Endothelial cell of umbilical vein (primary cell): ENCODE data around the gene MVB12B. TPM values are rescaled to one million over a fixed set of nuclear protein-coding genes. Genes with fewer than 3 reads are reported as not detected.
"Not testable (repeated sequence)": the region's sequence is repeated elsewhere in the genome, so short reads cannot be mapped to it uniquely, and the experiment has no call there.

Experiments
- BruUV-seq: library from RNA; stranded (reverse); fragments of 400-500 nt; replicated peaks from 2 replicates; lab custom pipeline; 2021; lab: Mats Ljungman, UMichigan
- CTCF ChIA-PET: fragments of 300-600, 350-600 bp; sonication (Branson Sonifier 250); formaldehyde crosslinking; loops from one replicate; lab custom pipeline; 2021; ENCODE audit warnings: antibody characterized with exemption, inconsistent platforms; lab: Charles Lee
- POLR2A ChIA-PET: fragments of 300-600, 350-600 bp; sonication (Branson Sonifier 250); formaldehyde crosslinking; loops from one replicate; lab custom pipeline; 2021; ENCODE audit warnings: antibody characterized with exemption, inconsistent platforms; lab: Charles Lee
- DNase-seq: peaks from one replicate; pipeline ENCODE4 v3.0.0-alpha.2; 2011; ENCODE audit warnings: low read depth, low spot score
- FAIRE-seq: peaks from 2 replicates; lab custom pipeline; 2011; peaks lifted over from hg19 to GRCh38; lab: Jason Lieb, UNC
- H2AFZ ChIP-seq: 2 replicates; pipeline ENCODE4 v1.6.0; 2012; ENCODE audit warnings: low read depth, low read length, control low read depth, inconsistent platforms
- H3K27ac ChIP-seq: 2 replicates; pipeline ENCODE4 v1.5.1; 2011; ENCODE audit warnings: low read depth, mild to moderate bottlenecking, control low read depth, low read length, moderate library complexity; ENCODE audit not compliant: insufficient read depth
- H3K27me3 ChIP-seq, 2 experiments: 2 replicates each; pipeline versions ENCODE4 v1.6.0 to v1.6.1; 2011; ENCODE audit warnings: low read length in 2 of 2, mixed read lengths in 1 of 2; ENCODE audit not compliant: control insufficient read depth in 2 of 2, insufficient read depth in 2 of 2
- H3K36me3 ChIP-seq, 2 experiments: 2 replicates in 1 of 2; 3 replicates in 1 of 2; pipeline ENCODE4 v1.5.1; 2011; ENCODE audit warnings: low read length in 2 of 2, mild to moderate bottlenecking in 1 of 2, moderate library complexity in 1 of 2; ENCODE audit not compliant: control insufficient read depth in 2 of 2, insufficient read depth in 2 of 2; ENCODE audit errors: extremely low read depth in 1 of 2
- H3K4me1 ChIP-seq: 3 replicates; pipeline ENCODE4 v1.5.1; 2011; ENCODE audit warnings: mild to moderate bottlenecking, low read length; ENCODE audit not compliant: control insufficient read depth, insufficient read depth; ENCODE audit errors: extremely low read depth
- H3K4me2 ChIP-seq: 2 replicates; pipeline ENCODE4 v1.6.1; 2011; ENCODE audit warnings: low read length, control low read depth, mixed read lengths; ENCODE audit not compliant: insufficient read depth
- H3K4me3 ChIP-seq, 3 experiments: fragments of 200-600 bp in 1 of 3; sonication (generic), shearing (Covaris generic) in 1 of 3; replicated peaks in 1 of 3; 2 replicates each; pipeline ENCODE4 v1.5.1; 2011 to 2016; ENCODE audit warnings: control low read depth in 3 of 3, low read length in 3 of 3, mild to moderate bottlenecking in 2 of 3, inconsistent platforms in 1 of 3, low read depth in 1 of 3, moderate library complexity in 1 of 3; ENCODE audit not compliant: insufficient read depth in 1 of 3
- H3K79me2 ChIP-seq: 2 replicates; pipeline ENCODE4 v1.6.0; 2012; ENCODE audit warnings: low read length, inconsistent platforms; ENCODE audit not compliant: control insufficient read depth, insufficient read depth
- H3K9ac ChIP-seq: replicated peaks from 2 replicates; pipeline ENCODE3; 2011; ENCODE audit warnings: low read length, control low read depth; ENCODE audit not compliant: insufficient read depth; ENCODE audit errors: extremely low read depth
- H3K9me1 ChIP-seq: replicated peaks from 3 replicates; pipeline ENCODE4 v1.6.0; 2011; ENCODE audit warnings: mild to moderate bottlenecking, low read length; ENCODE audit not compliant: control insufficient read depth, insufficient read depth; ENCODE audit errors: extremely low read depth
- H3K9me3 ChIP-seq: replicated peaks from 2 replicates; pipeline ENCODE4 v1.5.1; 2012; ENCODE audit warnings: low read length, inconsistent platforms; ENCODE audit not compliant: control insufficient read depth, insufficient read depth
- H4K20me1 ChIP-seq: replicated peaks from 2 replicates; pipeline ENCODE3; 2011; ENCODE audit warnings: mild to moderate bottlenecking, low read length; ENCODE audit not compliant: control insufficient read depth, insufficient read depth; ENCODE audit errors: extremely low read depth
- EZH2 ChIP-seq: IDR thresholded peaks from 2 replicates; pipeline ENCODE4 v1.6.1; 2012; ENCODE audit warnings: borderline replicate concordance, low read depth, mild to moderate bottlenecking, moderate library complexity, low read length, inconsistent platforms; ENCODE audit not compliant: severe bottlenecking
- FOS ChIP-seq: IDR thresholded peaks from 2 replicates; pipeline ENCODE4 v1.6.1; 2011; ENCODE audit warnings: mild to moderate bottlenecking, low read length, moderate library complexity, borderline replicate concordance; ENCODE audit not compliant: insufficient read depth
- GATA2 ChIP-seq: IDR thresholded peaks from 2 replicates; pipeline ENCODE4 v1.7.0; 2011; ENCODE audit warnings: low read depth, mild to moderate bottlenecking, moderate library complexity, mixed read lengths, low read length; ENCODE audit not compliant: insufficient read length, insufficient read depth
- JUN ChIP-seq: IDR thresholded peaks from 2 replicates; pipeline ENCODE4 v1.6.1; 2011; ENCODE audit warnings: borderline replicate concordance, low read depth; ENCODE audit not compliant: insufficient read length, insufficient read depth
- MAX ChIP-seq: IDR thresholded peaks from 2 replicates; pipeline ENCODE4 v1.6.1; 2011; ENCODE audit not compliant: insufficient read depth, insufficient read length
- MYC ChIP-seq: IDR thresholded peaks from one replicate; pipeline ENCODE4 v1.6.1; 2011; ENCODE audit warnings: mild to moderate bottlenecking, low read depth, low read length
- POLR2A ChIP-seq: IDR thresholded peaks from 2 replicates; pipeline ENCODE4 v1.6.1; 2012; ENCODE audit warnings: low read depth, mild to moderate bottlenecking, control low read depth, low read length
- POLR2AphosphoS5 ChIP-seq: IDR thresholded peaks from 2 replicates; pipeline ENCODE4 v1.6.1; 2012; ENCODE audit warnings: low read depth, mild to moderate bottlenecking, control low read depth, low read length, moderate library complexity; ENCODE audit not compliant: insufficient read depth
- dilution Hi-C: fragments of 300-500 bp; cut with MboI; formaldehyde crosslinking; loops from one replicate; pipeline ENCODE4 v1.15.0; 2019; ENCODE audit warnings: low sequenced_read_pairs; ENCODE audit not compliant: extremely low pct_ligation_motif_present
- intact Hi-C: fragments of 100-400 bp; cut with micrococcal nuclease; formaldehyde crosslinking; loops from one replicate; pipeline ENCODE4 v1.10.0; 2022
- polyA plus RNA-seq, 4 experiments: library from polyadenylated mRNA; depleted of rRNA in 3 of 4; stranded (reverse) in 3 of 4; unstranded in 1 of 4; fragments of >200 nt; gene quantifications; 2 replicates each; pipeline versions ENCODE4 v1.2.1 to v1.2.3, GENCODE V29; 2011 to 2012; ENCODE audit warnings: missing spikeins in 1 of 4
- total RNA-seq: library from RNA; stranded (reverse); gene quantifications from 2 replicates; pipeline ENCODE4 v1.2.3, GENCODE V29; 2021
- TF ChIP-seq, protein P1 (sequence below), 2 donors: IDR thresholded peaks; 1 replicate in 1 of 2; 2 replicates in 1 of 2; pipeline ENCODE4 v1.5.1; 2011; ENCODE audit warnings: low read length in 2 of 2, mild to moderate bottlenecking in 2 of 2, moderate library complexity in 2 of 2, control low read depth in 1 of 2, inconsistent platforms in 1 of 2, low read depth in 1 of 2; ENCODE audit not compliant: insufficient read depth in 1 of 2; ENCODE audit errors: extremely low read depth in 1 of 2

The MVB12B gene
- total and polyA plus RNA-seq, 2 donors (not counting 3 experiments of a cell fraction or from before 2014, with no cell fraction given), result 6.6 to 17.3 TPM

- no peaks in the 10 kb centered on the region for H3K9me1 ChIP-seq
- dilution Hi-C loops (no loop called here), intact Hi-C loops (no loop called here)
- no peaks in the 10 kb centered on the region for H3K4me1 ChIP-seq
- no peaks in the 10 kb centered on the region for H3K36me3 ChIP-seq
- no peaks in the 10 kb centered on the region for H4K20me1 ChIP-seq
- no peak overlapping the region for H3K4me3 ChIP-seq
- no TSS peak for BruUV-seq
- no peak for DNase-seq
- H3K79me2 ChIP-seq, result no peaks in the 10 kb centered on the region
- CTCF ChIA-PET, result interaction anchor here (0.9 to 3.3 kb wide), 4 partner anchors 19 to 55 kb away, joined by 3 to 19 read pairs (median 11); no protein-coding TSS in a partner anchor
- no peak overlapping the region for H3K4me2 ChIP-seq
- TF ChIP-seq MAX, result no peak
- TF ChIP-seq EZH2, result no peak
- no peak for TF ChIP-seq JUN
- TF ChIP-seq, protein P1, sequence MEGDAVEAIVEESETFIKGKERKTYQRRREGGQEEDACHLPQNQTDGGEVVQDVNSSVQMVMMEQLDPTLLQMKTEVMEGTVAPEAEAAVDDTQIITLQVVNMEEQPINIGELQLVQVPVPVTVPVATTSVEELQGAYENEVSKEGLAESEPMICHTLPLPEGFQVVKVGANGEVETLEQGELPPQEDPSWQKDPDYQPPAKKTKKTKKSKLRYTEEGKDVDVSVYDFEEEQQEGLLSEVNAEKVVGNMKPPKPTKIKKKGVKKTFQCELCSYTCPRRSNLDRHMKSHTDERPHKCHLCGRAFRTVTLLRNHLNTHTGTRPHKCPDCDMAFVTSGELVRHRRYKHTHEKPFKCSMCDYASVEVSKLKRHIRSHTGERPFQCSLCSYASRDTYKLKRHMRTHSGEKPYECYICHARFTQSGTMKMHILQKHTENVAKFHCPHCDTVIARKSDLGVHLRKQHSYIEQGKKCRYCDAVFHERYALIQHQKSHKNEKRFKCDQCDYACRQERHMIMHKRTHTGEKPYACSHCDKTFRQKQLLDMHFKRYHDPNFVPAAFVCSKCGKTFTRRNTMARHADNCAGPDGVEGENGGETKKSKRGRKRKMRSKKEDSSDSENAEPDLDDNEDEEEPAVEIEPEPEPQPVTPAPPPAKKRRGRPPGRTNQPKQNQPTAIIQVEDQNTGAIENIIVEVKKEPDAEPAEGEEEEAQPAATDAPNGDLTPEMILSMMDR (IDR thresholded peaks at IDR 0.05; ENCODE audit: extremely low read depth in 1 of 2, insufficient read depth in 1 of 2, low read depth in 1 of 2, low read length in 2 of 2), result no peak
- no peak for TF ChIP-seq GATA2
- TF ChIP-seq POLR2AphosphoS5, result no peak
- no peak for TF ChIP-seq POLR2A
- TF ChIP-seq MYC, result no peak
- TF ChIP-seq FOS, result no peak
- no peak overlapping the region for H3K9ac ChIP-seq
- POLR2A ChIA-PET, result no interaction called here
- H3K27ac ChIP-seq, result no peak overlapping the region
- H3K9me3 ChIP-seq, result no peaks in the 10 kb centered on the region
- H2AFZ ChIP-seq, result no peak overlapping the region
- FAIRE-seq, result no peak
- H3K27me3 ChIP-seq, result peaks cover 0 to 3% of the 10 kb centered on the region in 2 experiments
Measured at GRCh38 chr9:126554292-126554691, 227.7 kb downstream of the MVB12B start.

DNA sequence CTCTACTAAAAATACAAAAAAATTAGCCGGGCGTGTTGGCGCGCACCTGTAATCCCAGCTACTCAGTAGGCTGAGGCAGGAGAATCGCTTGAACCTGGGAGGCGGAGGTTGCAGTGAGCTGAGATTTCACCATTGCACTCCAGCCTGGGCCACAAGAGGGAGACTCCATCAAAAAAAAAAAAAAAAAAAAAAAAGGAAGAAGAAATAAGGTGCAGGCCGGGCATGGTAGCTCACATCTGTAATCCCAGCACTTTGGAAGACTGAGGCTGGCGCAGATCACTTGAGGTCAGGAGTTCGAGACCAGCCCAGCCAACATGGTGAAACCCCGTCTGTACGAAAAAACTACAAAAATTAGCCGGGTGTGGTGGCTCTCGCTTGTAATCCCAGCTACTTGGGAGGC lies 228.8 kb downstream of the MVB12B start:
- H3K9me1 ChIP-seq, DNase-seq, H3K79me2 ChIP-seq, H3K36me3 ChIP-seq, H3K9me3 ChIP-seq, H4K20me1 ChIP-seq, dilution Hi-C loops, H2AFZ ChIP-seq, H3K4me1 ChIP-seq, FAIRE-seq, intact Hi-C loops, H3K27ac ChIP-seq, BruUV-seq, H3K9ac ChIP-seq, H3K27me3 ChIP-seq, H3K4me2 ChIP-seq, H3K4me3 ChIP-seq: not testable (repeated sequence)
- POLR2A ChIA-PET, result interaction anchor here (0.7 kb wide), 1 partner anchor 992 kb away, joined by 6 read pairs; no protein-coding TSS in a partner anchor
- CTCF ChIA-PET, result interaction anchor here (0.7 to 3.3 kb wide), 6 partner anchors 42 to 1961 kb away, joined by 3 to 19 read pairs (median 4); no protein-coding TSS in a partner anchor
